H9 (cell line): ENCODE measurements around the gene TMEM209. TPM values are rescaled to one million over a fixed set of nuclear protein-coding genes. Genes with fewer than 3 reads are reported as not detected.
A peak's percentile ranks its signal among the peaks of the same experiment; 100 is the strongest.

Experiments used
- DNase-seq: peaks from one replicate; pipeline ENCODE4 v3.0.0-alpha.2; 2017
- H2AFZ ChIP-seq: one replicate; pipeline ENCODE4 v1.6.1; 2013; ENCODE audit warnings: mild to moderate bottlenecking, low read length, control low read depth, moderate library complexity
- H2AK5ac ChIP-seq: 2 replicates; pipeline ENCODE4 v1.6.1; 2013; ENCODE audit warnings: low read length, control low read depth, mixed read lengths; ENCODE audit not compliant: insufficient read length
- H2BK120ac ChIP-seq: one replicate; pipeline ENCODE4 v1.6.1; 2013; ENCODE audit warnings: low read depth, mild to moderate bottlenecking, low read length, control low read depth, inconsistent platforms; ENCODE audit not compliant: poor library complexity, severe bottlenecking
- H2BK12ac ChIP-seq: 2 replicates; pipeline ENCODE4 v1.6.1; 2013; ENCODE audit warnings: low read length, control low read depth, mixed read lengths, low read depth; ENCODE audit not compliant: insufficient read length
- H2BK15ac ChIP-seq: 2 replicates; pipeline ENCODE4 v1.6.1; 2013; ENCODE audit warnings: low read depth, low read length, control low read depth
- H2BK20ac ChIP-seq: one replicate; pipeline ENCODE4 v1.6.1; 2013; ENCODE audit warnings: low read depth, mild to moderate bottlenecking, low read length, control low read depth, inconsistent platforms; ENCODE audit not compliant: poor library complexity, severe bottlenecking
- H2BK5ac ChIP-seq: 2 replicates; pipeline ENCODE4 v1.6.1; 2013; ENCODE audit warnings: low read length, control low read depth, mixed read lengths; ENCODE audit not compliant: insufficient read length
- H3K14ac ChIP-seq: 2 replicates; pipeline ENCODE4 v1.6.1; 2013; ENCODE audit warnings: low read length, control low read depth; ENCODE audit not compliant: insufficient read depth
- H3K18ac ChIP-seq: 2 replicates; pipeline ENCODE4 v1.6.1; 2013; ENCODE audit warnings: low read depth, mild to moderate bottlenecking, mixed read lengths, low read length, control low read depth; ENCODE audit not compliant: insufficient read length
- H3K23ac ChIP-seq: 2 replicates; pipeline ENCODE4 v1.6.1; 2013; ENCODE audit warnings: low read length, control low read depth, mixed read lengths, low read depth; ENCODE audit not compliant: insufficient read length
- H3K23me2 ChIP-seq: 2 replicates; pipeline ENCODE4 v1.6.1; 2013; ENCODE audit warnings: low read depth, mild to moderate bottlenecking, mixed read lengths, low read length, control low read depth; ENCODE audit not compliant: insufficient read length, poor library complexity, severe bottlenecking
- H3K27ac ChIP-seq: 2 replicates; pipeline ENCODE4 v1.5.1; 2013; ENCODE audit warnings: low read length, control low read depth, mixed read lengths, low read depth; ENCODE audit not compliant: insufficient read length
- H3K27me3 ChIP-seq: 2 replicates; pipeline ENCODE4 v1.6.1; 2013; ENCODE audit warnings: low read length, control low read depth, inconsistent platforms; ENCODE audit not compliant: insufficient read depth
- H3K4ac ChIP-seq: 2 replicates; pipeline ENCODE4 v1.6.1; 2013; ENCODE audit warnings: low read depth, mild to moderate bottlenecking, control low read depth, inconsistent platforms, low read length, moderate library complexity
- H3K4me1 ChIP-seq: 2 replicates; pipeline ENCODE4 v1.6.1; 2013; ENCODE audit warnings: low read length, control low read depth, inconsistent platforms; ENCODE audit not compliant: insufficient read depth
- H3K4me2 ChIP-seq: 2 replicates; pipeline ENCODE4 v1.6.1; 2013; ENCODE audit warnings: low read length, control low read depth, mixed read lengths; ENCODE audit not compliant: insufficient read length, insufficient read depth
- H3K56ac ChIP-seq: 2 replicates; pipeline ENCODE4 v1.6.1; 2013; ENCODE audit warnings: low read depth, mild to moderate bottlenecking, mixed read lengths, low read length, control low read depth; ENCODE audit not compliant: insufficient read length
- H3K79me1 ChIP-seq: 2 replicates; pipeline ENCODE4 v1.6.1; 2013; ENCODE audit warnings: low read depth, mild to moderate bottlenecking, moderate library complexity, low read length, control low read depth, inconsistent platforms; ENCODE audit not compliant: insufficient read depth, poor library complexity, severe bottlenecking
- H3K79me2 ChIP-seq: 2 replicates; pipeline ENCODE4 v1.6.1; 2013; ENCODE audit warnings: low read length, control low read depth, inconsistent platforms; ENCODE audit not compliant: insufficient read depth
- H3K9ac ChIP-seq: 2 replicates; pipeline ENCODE4 v1.6.1; 2013; ENCODE audit warnings: low read length, control low read depth, mixed read lengths; ENCODE audit not compliant: insufficient read length; ENCODE audit errors: extremely low read depth
- H3K9me3 ChIP-seq: one replicate; pipeline ENCODE4 v1.6.1; 2013; ENCODE audit warnings: low read depth, low read length, inconsistent platforms; ENCODE audit not compliant: control insufficient read depth
- H3T11ph ChIP-seq: one replicate; pipeline ENCODE4 v1.6.1; 2013; ENCODE audit warnings: mild to moderate bottlenecking, low read length, control low read depth, inconsistent platforms
- H4K20me1 ChIP-seq: one replicate; pipeline ENCODE4 v1.6.1; 2013; ENCODE audit not compliant: control insufficient read depth, insufficient read length, insufficient read depth
- H4K5ac ChIP-seq: 2 replicates; pipeline ENCODE4 v1.6.1; 2013; ENCODE audit warnings: low read depth, mild to moderate bottlenecking, mixed read lengths, low read length, control low read depth; ENCODE audit not compliant: insufficient read length
- H4K8ac ChIP-seq: replicated peaks from 2 replicates; pipeline ENCODE4 v1.6.1; 2013; ENCODE audit warnings: low read length, control low read depth, mixed read lengths, low read depth; ENCODE audit not compliant: insufficient read length
- H4K91ac ChIP-seq: 2 replicates; pipeline ENCODE4 v1.6.1; 2013; ENCODE audit warnings: low read depth, mild to moderate bottlenecking, moderate library complexity, mixed read lengths, low read length, control low read depth; ENCODE audit not compliant: insufficient read length
- H3K27ac Mint-ChIP-seq, 3 experiments: 2 replicates in 2 of 3; 3 replicates in 1 of 3; pipeline ENCODE4 v1.8.0; 2020 to 2021; ENCODE audit warnings: mixed read lengths in 3 of 3, mild to moderate bottlenecking in 1 of 3, moderate library complexity in 1 of 3
- H3K27me3 Mint-ChIP-seq: 2 replicates; pipeline ENCODE4 v1.8.0; 2021; ENCODE audit warnings: low read depth, mild to moderate bottlenecking, moderate library complexity, mixed read lengths
- H3K36me3 Mint-ChIP-seq, 3 experiments: 2 replicates in 2 of 3; 3 replicates in 1 of 3; pipeline ENCODE4 v1.8.0; 2020 to 2021; ENCODE audit warnings: low read depth in 3 of 3, mixed read lengths in 3 of 3; ENCODE audit not compliant: insufficient read depth in 1 of 3
- H3K4me1 Mint-ChIP-seq, 2 experiments: 2 replicates each; pipeline ENCODE4 v1.8.0; 2020; ENCODE audit warnings: mixed read lengths in 2 of 2
- H3K4me3 Mint-ChIP-seq, 2 experiments: 2 replicates in 1 of 2; 3 replicates in 1 of 2; pipeline ENCODE4 v1.8.0; 2020 to 2021; ENCODE audit warnings: mild to moderate bottlenecking in 2 of 2, mixed read lengths in 2 of 2, moderate library complexity in 1 of 2
- H3K9me3 Mint-ChIP-seq, 2 experiments: 2 replicates in 1 of 2; 3 replicates in 1 of 2; pipeline ENCODE4 v1.8.0; 2020; ENCODE audit warnings: mild to moderate bottlenecking in 2 of 2, mixed read lengths in 2 of 2, moderate library complexity in 1 of 2
- WGBS: extraction: QIAGEN DNeasy Blood & Tissue Kit; methylation state at CpG from one replicate; pipeline ENCODE4 v1.1.7; 2013; ENCODE audit warnings: missing lambda C conversion rate, low lambda C conversion rate, mixed read lengths; ENCODE audit not compliant: insufficient read length; ENCODE audit errors: extremely low coverage; 5-methylcytosine and 5-hydroxymethylcytosine counted together
- total RNA-seq: library from RNA; stranded (reverse); gene quantifications from 2 replicates; pipeline ENCODE4 v1.2.1, GENCODE V29; 2021
- TF ChIP-seq, protein P1 (sequence below): fragments of 200-600 bp; sonication (generic); conservative IDR thresholded peaks from 3 replicates; pipeline ENCODE4 v1.8.0; 2021; ENCODE audit warnings: antibody characterized with exemption, mild to moderate bottlenecking

Gene TMEM209
- total RNA-seq, 1 experiment from 2014 or later = 30.8 TPM

DNA sequence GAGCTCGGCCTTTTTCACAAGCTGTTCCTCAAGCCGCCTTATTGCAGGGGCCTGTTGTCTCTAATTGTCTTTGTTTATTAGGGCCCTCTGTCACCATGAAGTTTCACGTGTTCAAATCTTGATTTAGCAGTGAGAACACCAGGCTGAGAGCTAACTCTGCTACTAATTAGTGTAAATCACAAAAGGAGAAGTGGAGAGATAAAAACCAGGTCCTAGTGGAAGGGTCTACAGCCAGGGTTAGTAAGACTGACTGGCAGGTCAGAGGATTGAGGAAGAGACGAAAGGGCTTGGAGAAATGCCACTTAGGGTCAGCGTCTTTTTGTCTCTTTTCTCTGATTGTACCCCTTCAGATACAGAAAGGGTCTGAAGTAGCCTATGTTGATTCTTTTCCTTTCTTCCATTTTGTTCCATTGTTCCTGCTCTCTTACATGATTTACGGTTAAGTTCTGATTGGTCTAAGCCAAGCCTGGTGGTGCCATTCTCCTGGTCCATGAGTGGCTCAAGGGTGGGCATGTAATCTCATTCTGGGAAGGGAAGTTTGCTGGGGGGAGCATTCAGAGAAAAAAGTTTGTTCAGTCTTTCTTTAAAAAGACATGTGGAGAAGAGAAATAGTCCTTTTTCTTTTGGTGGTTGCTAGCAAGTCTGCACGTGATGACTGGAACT lies 23.8 kb upstream of the TMEM209 start:
- no CpG with 5 or more reads among the region's 7 CpGs for WGBS
- Histone ChIP-seq H2AK5ac (no peak overlapping the region), H2AFZ (peak overlapping the region; percentile 77), H3K14ac (no peak overlapping the region), H3K79me1 (no peaks in the 10 kb centered on the region), H3T11ph (no peak overlapping the region), H4K8ac (no peak overlapping the region), H3K79me2 (no peaks in the 10 kb centered on the region), H3K27me3 (no peaks in the 10 kb centered on the region), H3K23ac (no peak overlapping the region), H3K4me1 (no peaks in the 10 kb centered on the region), H4K20me1 (no peaks in the 10 kb centered on the region), H3K4ac (no peak overlapping the region), H2BK120ac (no peak overlapping the region), H4K91ac (no peak overlapping the region), H2BK15ac (no peak overlapping the region), H3K9me3 (no peaks in the 10 kb centered on the region), H2BK20ac (no peak overlapping the region), H2BK5ac (no peak overlapping the region), H3K18ac (no peak overlapping the region), H3K4me2 (no peak overlapping the region), H3K9ac (no peak overlapping the region), H2BK12ac (no peak overlapping the region), H3K56ac (no peak overlapping the region), H3K27ac (no peak overlapping the region), H4K5ac (no peak overlapping the region), H3K23me2 (no peaks in the 10 kb centered on the region)
- peaks cover 3% of the 10 kb centered on the region in 2 experiments; a peak in 4 of 5 replicates for H3K9me3 Mint-ChIP-seq
- TF ChIP-seq, protein P1, sequence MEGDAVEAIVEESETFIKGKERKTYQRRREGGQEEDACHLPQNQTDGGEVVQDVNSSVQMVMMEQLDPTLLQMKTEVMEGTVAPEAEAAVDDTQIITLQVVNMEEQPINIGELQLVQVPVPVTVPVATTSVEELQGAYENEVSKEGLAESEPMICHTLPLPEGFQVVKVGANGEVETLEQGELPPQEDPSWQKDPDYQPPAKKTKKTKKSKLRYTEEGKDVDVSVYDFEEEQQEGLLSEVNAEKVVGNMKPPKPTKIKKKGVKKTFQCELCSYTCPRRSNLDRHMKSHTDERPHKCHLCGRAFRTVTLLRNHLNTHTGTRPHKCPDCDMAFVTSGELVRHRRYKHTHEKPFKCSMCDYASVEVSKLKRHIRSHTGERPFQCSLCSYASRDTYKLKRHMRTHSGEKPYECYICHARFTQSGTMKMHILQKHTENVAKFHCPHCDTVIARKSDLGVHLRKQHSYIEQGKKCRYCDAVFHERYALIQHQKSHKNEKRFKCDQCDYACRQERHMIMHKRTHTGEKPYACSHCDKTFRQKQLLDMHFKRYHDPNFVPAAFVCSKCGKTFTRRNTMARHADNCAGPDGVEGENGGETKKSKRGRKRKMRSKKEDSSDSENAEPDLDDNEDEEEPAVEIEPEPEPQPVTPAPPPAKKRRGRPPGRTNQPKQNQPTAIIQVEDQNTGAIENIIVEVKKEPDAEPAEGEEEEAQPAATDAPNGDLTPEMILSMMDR = no peak
- no peak overlapping the region for H3K4me3 Mint-ChIP-seq
- H3K36me3 Mint-ChIP-seq = peaks cover 0 to 15% (median 2%) of the 10 kb centered on the region in 3 experiments; a peak in 4 of 7 replicates
- peaks cover 18 to 21% of the 10 kb centered on the region in 2 experiments for H3K4me1 Mint-ChIP-seq
- no peak for DNase-seq
- peaks cover 7% of the 10 kb centered on the region for H3K27me3 Mint-ChIP-seq
- H3K27ac Mint-ChIP-seq = no peak overlapping the region
